HUES6 (cell line): Measurements from ENCODE around the gene CCAR1.
"Not testable (repeated sequence)": the region's sequence is repeated elsewhere in the genome, so short reads cannot be mapped to it uniquely, and the experiment has no call there.

Experiments
- H3K27ac ChIP-seq: 2 replicates; pipeline ENCODE4 v1.7.0; 2013; ENCODE audit warnings: low read depth, mild to moderate bottlenecking, low read length, inconsistent platforms
- H3K27me3 ChIP-seq: 2 replicates; pipeline ENCODE4 v1.6.1; 2013; ENCODE audit warnings: low read length; ENCODE audit not compliant: control insufficient read depth, insufficient read depth
- H3K36me3 ChIP-seq: 2 replicates; pipeline ENCODE4 v1.6.1; 2013; ENCODE audit warnings: low read length; ENCODE audit not compliant: control insufficient read depth, insufficient read depth
- H3K4me1 ChIP-seq: 2 replicates; pipeline ENCODE4 v1.6.1; 2013; ENCODE audit warnings: low read length; ENCODE audit not compliant: control insufficient read depth, insufficient read depth
- H3K4me3 ChIP-seq: 2 replicates; pipeline ENCODE4 v1.5.1; 2013; ENCODE audit warnings: low read depth, low read length
- H3K9ac ChIP-seq: one replicate; pipeline ENCODE4 v1.6.1; 2013; ENCODE audit warnings: mild to moderate bottlenecking, low read length
- H3K9me3 ChIP-seq: 2 replicates; pipeline ENCODE4 v1.6.1; 2013; ENCODE audit warnings: low read depth, low read length; ENCODE audit not compliant: control insufficient read depth, insufficient read depth

CCAR1 gene

GRCh38 chr10:68720793-68721672, at the start of gene CCAR1:
Gene CCAR1, plus strand, starts transcription at chr10:68721239. Its CDS starts 1,266 bp downstream, at chr10:68722505.
- Histone ChIP-seq H3K27ac (peak within 1 kb of the TSS; percentile 99), H3K27me3 (no peaks in the 10 kb centered on the region), H3K9ac (peak within 1 kb of the TSS; percentile 96), H3K9me3 (no peaks in the 10 kb centered on the region), H3K4me1 (no peaks in the 10 kb centered on the region), H3K4me3 (peak within 1 kb of the TSS; percentile 94), H3K36me3 (peaks cover 31% of the 10 kb centered on the region)

GRCh38 chr10:68684413-68684812, 36.6 kb upstream of the CCAR1 start:
- Histone ChIP-seq H3K4me3 (no peak overlapping the region), H3K27me3 (no peaks in the 10 kb centered on the region), H3K27ac (no peak overlapping the region), H3K4me1 (no peaks in the 10 kb centered on the region), H3K36me3 (peaks cover 87% of the 10 kb centered on the region), H3K9me3 (no peaks in the 10 kb centered on the region), H3K9ac (no peak overlapping the region)

GRCh38 chr10:68696018-68696417, 25.0 kb upstream of the CCAR1 start:
- Histone ChIP-seq H3K27me3 (no peaks in the 10 kb centered on the region), H3K4me3 (no peak overlapping the region), H3K9me3 (no peaks in the 10 kb centered on the region), H3K4me1 (no peaks in the 10 kb centered on the region), H3K27ac (no peak overlapping the region), H3K9ac (no peak overlapping the region), H3K36me3 (peaks cover 29% of the 10 kb centered on the region)

GRCh38 chr10:68697106-68697505, 23.9 kb upstream of the CCAR1 start:
- Histone ChIP-seq H3K9me3 (no peaks in the 10 kb centered on the region), H3K4me1 (no peaks in the 10 kb centered on the region), H3K27ac (no peak overlapping the region), H3K36me3 (peaks cover 18% of the 10 kb centered on the region), H3K9ac (no peak overlapping the region), H3K4me3 (no peak overlapping the region), H3K27me3 (no peaks in the 10 kb centered on the region)

- Histone ChIP-seq H3K9me3 (no peaks in the 10 kb centered on the region), H3K4me1 (no peaks in the 10 kb centered on the region), H3K27ac (no peak overlapping the region), H3K4me3 (no peak overlapping the region), H3K9ac (no peak overlapping the region), H3K27me3 (no peaks in the 10 kb centered on the region), H3K36me3 (no peaks in the 10 kb centered on the region)
Measured at GRCh38 chr10:68700197-68700596, 20.8 kb upstream of the CCAR1 start.

GRCh38 chr10:68705548-68705947, 15.5 kb upstream of the CCAR1 start:
- no peak overlapping the region for H3K4me3 ChIP-seq
- no peaks in the 10 kb centered on the region for H3K9me3 ChIP-seq
- H3K9ac ChIP-seq = no peak overlapping the region
- no peaks in the 10 kb centered on the region for H3K36me3 ChIP-seq
- no peaks in the 10 kb centered on the region for H3K27me3 ChIP-seq
- H3K4me1 ChIP-seq = no peaks in the 10 kb centered on the region
- no peak overlapping the region for H3K27ac ChIP-seq

- not testable (repeated sequence) for H3K9ac ChIP-seq, H3K36me3 ChIP-seq, H3K4me1 ChIP-seq, H3K4me3 ChIP-seq, H3K27me3 ChIP-seq, H3K27ac ChIP-seq, H3K9me3 ChIP-seq
Measured at GRCh38 chr10:68708987-68709386, 12.1 kb upstream of the CCAR1 start.

- H3K36me3 ChIP-seq, H3K4me1 ChIP-seq, H3K27ac ChIP-seq, H3K4me3 ChIP-seq, H3K27me3 ChIP-seq, H3K9me3 ChIP-seq, H3K9ac ChIP-seq: not testable (repeated sequence)
Measured at GRCh38 chr10:68713065-68713464, 8.0 kb upstream of the CCAR1 start.

- no peak overlapping the region for H3K9ac ChIP-seq
- H3K9me3 ChIP-seq = no peaks in the 10 kb centered on the region
- H3K36me3 ChIP-seq = peaks cover under 1% of the 10 kb centered on the region; the same call in 1 of the 2 replicates
- no peaks in the 10 kb centered on the region for H3K27me3 ChIP-seq
- no peak overlapping the region for H3K27ac ChIP-seq
- H3K4me1 ChIP-seq = no peaks in the 10 kb centered on the region
- H3K4me3 ChIP-seq = no peak overlapping the region
Measured at GRCh38 chr10:68717435-68717834, 3.6 kb upstream of the CCAR1 start.

GRCh38 chr10:68721673-68722335, 765 bp downstream of the CCAR1 start:
- H3K4me3 ChIP-seq = peak overlapping the region; percentile 94
- H3K9me3 ChIP-seq = no peaks in the 10 kb centered on the region
- H3K36me3 ChIP-seq = peaks cover 39% of the 10 kb centered on the region
- no peaks in the 10 kb centered on the region for H3K4me1 ChIP-seq
- no peaks in the 10 kb centered on the region for H3K27me3 ChIP-seq
- peak overlapping the region; percentile 99 for H3K27ac ChIP-seq
- H3K9ac ChIP-seq = peak overlapping the region; percentile 96

- Histone ChIP-seq H3K4me3 (no peak overlapping the region), H3K27ac (no peak overlapping the region), H3K4me1 (0 out of 2 replicates have a peak, but pooled peaks cover 3% of the 10 kb centered on the region), H3K9me3 (no peaks in the 10 kb centered on the region), H3K9ac (no peak overlapping the region), H3K27me3 (no peaks in the 10 kb centered on the region), H3K36me3 (peaks cover 68% of the 10 kb centered on the region)
Measured at GRCh38 chr10:68725016-68725415, 4.0 kb downstream of the CCAR1 start.
